GM21619 (cell line): ENCODE results near the gene SYN1.
A peak's percentile ranks its signal among the peaks of the same experiment; 100 is the strongest.
"Not testable (repeated sequence)": the region's sequence is repeated elsewhere in the genome, so short reads cannot be mapped to it uniquely, and the experiment has no call there.

Experiments
- ATAC-seq: cut with Tn5 transposase; IDR thresholded peaks from one replicate; pipeline ENCODE4 v1.9.1; 2021; ENCODE audit not compliant: unreplicated experiment

Gene SYN1

DNA sequence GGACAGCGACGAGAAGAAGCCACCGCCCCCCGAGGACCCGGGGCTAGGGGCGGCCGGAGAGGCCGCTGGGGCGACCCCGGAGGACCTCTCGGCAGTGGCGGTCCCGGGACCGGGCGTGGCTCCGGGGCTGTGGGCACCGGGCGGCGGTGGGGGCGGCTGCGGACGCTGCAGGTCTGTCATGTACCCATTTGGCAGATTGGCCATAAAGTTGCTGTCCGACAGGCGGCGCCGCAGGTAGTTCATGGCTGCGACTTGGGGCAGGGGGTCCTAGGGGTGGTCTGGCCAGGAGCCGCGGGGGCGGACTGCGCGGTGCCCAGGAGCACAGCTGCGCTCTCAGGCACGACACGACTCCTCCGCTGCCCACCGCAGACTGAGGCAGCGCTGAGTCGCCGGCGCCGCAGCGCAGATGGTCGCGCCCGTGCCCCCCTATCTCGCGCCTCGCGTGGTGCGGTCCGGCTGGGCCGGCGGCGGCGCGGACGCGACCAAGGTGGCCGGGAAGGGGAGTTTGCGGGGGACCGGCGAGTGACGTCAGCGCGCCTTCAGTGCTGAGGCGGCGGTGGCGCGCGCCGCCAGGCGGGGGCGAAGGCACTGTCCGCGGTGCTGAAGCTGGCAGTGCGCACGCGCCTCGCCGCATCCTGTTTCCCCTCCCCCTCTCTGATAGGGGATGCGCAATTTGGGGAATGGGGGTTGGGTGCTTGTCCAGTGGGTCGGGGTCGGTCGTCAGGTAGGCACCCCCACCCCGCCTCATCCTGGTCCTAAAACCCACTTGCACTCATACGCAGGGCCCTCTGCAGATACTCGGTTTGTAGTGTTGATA, at the start of gene SYN1:
TSS of gene SYN1 (minus strand) at position 372 of the 817 bp plus-strand sequence. CDS start at position 243, 129 bp downstream.
- peak; percentile 57 for ATAC-seq

DNA sequence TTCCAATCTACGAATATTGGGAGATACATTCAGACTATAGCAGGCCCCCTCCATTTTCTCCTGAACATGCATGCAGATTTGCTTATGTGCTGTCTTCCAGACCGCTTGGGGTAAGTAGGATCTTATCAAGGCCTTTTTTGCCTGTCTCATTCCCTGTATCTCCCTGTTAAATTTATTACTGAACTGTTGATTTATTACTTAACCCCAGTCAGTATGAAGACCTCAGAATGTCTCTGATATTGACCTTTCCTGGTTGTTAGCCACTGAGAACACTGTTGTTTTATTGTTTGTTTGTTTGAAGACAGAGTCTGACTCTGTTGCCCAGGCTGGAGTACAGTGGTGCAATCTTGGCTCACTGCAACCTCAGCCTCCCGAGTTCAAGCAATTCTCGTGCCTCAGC, 46.1 kb upstream of the SYN1 start:
- not testable (repeated sequence) for ATAC-seq

DNA sequence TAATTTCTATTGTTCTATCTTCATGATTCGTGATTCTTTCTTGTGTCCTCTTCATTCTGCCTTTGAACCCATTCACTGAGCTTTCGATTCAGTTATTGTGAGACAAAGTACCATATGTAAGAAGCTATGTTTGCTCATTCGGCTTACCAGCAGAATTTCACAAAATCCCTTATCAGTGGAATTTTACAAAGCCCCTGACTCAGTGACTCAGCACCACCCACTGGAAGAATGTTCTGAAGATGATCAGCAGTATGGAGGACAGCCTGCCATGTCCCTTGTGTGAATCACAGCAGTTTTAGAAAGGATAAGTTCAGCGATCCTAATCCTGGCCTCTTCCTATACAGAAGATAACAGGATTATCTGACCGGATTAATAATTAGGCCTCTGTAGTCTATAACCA, 45.1 kb upstream of the SYN1 start:
- no peak for ATAC-seq

DNA sequence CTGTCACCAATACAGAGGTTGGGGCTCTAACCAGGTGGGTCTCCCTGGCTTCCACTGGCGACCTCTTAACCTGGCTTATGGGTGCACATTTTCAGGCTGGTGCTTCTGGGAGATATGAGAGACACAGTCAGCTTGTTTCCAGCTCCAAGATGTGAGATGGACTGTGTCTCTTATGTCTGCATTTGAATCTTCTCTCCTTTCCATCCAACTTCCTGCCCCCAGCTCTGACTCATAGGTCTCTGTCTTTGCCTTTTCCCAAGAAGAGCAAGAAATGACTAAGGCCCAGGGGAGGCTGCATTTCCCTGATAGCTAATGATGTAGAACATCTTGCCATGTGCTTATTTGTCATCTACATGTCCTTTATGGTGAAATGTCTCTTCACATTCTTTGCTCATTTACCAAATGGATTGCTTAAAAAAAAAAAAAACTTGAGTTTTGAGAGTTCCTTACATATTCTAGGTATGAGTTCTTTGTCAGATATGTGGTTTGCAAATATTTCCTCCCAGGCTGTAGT, 42.5 kb upstream of the SYN1 start:
- no peak for ATAC-seq

DNA sequence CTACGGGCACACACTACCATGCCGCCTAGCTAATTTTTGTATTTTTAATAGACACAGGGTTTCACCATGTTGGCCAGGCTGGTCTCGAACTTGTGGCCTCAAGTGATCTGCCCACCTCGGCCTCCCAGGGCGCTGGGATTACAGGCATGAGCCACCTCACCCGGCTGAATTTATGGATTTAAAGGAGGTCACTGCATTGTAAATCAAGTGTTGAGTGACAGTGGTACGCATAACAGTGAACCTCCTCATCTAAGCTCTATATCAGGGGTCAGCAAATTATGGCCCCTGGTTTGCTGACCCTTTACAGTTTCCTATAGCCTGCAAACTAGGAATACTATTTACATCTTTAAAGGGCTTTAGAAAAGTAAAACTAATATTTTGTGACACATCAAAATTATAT, 41.9 kb upstream of the SYN1 start:
- no peak for ATAC-seq

DNA sequence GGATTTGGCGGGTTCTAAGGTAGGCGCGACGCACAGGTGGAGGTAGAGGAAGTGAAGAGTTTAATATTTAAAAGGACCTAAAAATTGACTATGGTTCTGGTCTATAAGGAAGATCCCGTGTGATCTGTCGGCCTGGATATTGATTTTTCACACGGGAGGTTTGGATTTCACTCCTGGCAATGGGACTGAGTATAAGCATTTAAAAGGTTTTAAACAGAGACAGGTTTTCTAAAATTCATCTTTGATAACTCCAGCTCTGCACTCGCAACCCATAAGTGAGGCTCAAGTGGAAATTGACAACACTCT, 39.7 kb upstream of the SYN1 start:
- ATAC-seq = no peak

DNA sequence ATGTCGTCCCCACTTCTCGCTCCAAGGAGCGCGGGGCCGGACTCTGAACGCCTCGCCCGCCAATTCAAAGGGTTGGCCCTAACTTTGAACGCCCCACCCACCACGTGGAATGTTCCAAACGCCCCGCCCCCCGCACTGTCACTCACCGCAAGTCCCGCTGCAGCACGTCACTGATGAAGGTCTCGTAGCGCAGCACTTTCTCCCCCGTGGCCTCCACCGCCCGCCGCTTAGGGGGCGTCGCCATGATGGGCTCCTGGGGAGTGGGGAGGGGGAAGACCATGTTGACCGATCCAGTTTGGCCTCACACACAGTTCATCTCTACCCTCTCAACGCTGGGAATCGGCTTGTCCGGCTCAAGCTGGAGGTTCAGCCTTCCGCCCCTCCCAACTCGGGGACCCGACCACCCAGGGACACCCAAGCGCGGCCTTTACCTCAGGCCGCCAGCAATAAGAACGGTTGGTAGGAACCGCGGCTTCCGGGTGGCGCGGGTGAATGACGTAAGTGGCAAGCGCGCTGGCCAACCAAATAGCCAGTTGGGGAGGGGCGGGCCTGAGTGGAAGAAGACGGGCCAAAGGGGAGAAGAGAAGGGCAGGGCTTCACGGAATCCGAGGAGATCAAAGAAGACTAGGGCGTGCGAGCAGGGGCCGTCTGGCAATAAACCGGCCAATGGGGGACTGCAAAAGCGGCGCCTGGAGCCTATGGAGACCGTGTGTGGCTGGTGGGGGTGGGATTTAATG, 39.2 kb upstream of the SYN1 start, which contains the start of gene UXT:
TSS of gene UXT (minus strand) at position 497 of the 737 bp plus-strand sequence. CDS start at position 244, 253 bp downstream.
- peak; percentile 81 for ATAC-seq

DNA sequence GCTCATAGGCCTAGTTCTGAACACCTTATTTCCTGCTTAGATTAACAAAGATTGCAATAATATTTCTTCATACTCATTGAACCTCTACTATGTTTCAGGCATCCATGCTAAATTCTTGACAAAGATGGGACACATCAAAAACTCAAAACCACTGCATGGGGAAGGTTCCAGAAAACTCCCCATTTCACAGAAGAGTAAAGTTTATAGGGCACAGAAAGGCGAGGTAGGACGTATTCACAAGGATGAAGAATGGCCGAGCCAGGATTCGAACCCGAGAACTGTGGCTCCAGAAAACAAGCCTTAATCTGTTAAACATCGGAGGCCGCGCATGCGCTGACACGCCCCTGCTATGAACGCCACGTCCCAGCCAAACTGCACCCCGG, 38.6 kb upstream of the SYN1 start:
- no peak for ATAC-seq

DNA sequence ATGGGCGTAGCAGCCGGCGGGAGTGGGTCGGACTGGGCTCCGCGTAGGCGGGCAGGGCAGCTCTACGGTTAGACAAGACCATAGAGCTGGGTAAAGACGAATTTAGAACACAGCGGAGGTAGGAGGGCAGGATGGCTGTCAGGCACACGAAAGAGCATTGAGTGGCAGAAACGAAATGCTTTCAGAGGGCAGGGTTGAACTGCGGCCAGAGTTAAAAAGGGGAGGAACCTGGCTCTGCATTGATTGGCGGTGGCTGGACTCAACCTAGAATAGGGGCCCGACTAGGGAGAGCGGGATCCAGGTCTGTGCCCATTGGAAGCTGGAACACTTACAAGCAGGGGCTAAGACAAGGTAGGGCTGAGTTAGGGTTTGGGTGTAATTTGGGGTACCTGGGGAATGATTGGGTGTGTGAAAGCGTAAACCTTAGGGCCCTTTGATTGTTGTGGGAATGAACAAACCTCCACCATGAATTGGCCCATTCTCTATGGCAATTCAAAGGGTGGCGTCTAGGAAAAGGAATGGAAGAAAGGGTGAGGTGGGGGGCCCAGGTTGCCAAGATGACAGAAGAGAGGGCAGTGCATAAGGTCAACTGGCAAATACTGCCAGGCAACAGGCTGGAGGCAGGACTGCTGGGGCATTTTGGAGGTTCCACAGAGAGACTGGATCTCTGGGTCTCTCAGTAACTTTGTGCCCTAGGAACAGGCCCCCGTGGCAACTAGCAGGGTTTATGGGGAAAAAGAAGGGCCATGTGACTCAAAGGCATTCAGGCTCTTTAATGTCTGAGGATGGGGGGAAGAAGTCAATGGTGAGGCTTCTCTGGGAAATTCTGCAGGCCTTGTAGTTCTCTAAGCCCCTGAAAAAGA, 31.6 kb upstream of the SYN1 start:
- ATAC-seq = no peak

DNA sequence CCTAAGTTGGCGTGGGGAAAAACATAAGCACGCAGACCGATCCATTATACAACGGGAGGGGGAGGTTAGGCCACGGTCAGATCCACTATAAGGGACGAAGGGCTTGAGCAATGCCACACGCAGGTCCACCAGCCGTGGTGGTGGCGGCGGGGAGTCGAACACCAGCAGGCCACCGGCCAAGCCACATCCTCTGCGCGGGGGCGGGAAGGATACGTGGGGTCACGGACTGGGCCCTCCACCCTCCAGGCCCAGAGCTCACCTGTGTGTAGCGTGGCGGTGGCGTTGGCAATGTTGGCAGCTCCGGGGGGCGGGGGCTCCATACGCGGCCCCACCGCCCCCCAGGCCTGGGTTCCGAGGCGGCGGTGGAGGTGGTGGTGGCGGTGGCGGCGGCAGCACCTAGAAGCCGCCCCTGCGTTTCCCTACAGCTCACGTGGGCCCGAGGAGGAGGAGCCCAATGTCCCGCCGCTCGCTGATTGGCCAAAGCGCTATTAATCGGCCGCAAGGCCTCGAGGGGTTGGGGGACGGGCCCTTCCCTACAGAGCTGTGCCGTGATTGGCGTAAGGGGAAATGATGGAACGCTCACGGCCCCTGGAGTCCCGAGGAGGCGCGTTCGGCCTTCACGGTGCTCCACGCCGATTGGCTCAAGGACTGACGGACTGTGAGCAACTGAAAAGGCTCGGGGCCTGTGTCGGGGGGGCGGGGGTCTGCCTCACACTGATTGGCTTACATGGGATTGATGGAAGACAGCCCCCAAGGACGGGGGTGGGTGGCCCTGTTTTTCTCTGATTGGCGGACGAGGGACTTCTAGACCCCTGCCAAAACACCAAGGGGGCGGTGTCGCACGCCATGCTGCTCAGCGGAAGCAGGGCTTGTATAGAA, 30.7 kb upstream of the SYN1 start, which contains the start of gene ELK1:
TSS of gene ELK1 (minus strand) at position 400 of the 879 bp plus-strand sequence. CDS start 9,122 bp downstream, outside the sequence.
- ATAC-seq = peak; percentile 89

DNA sequence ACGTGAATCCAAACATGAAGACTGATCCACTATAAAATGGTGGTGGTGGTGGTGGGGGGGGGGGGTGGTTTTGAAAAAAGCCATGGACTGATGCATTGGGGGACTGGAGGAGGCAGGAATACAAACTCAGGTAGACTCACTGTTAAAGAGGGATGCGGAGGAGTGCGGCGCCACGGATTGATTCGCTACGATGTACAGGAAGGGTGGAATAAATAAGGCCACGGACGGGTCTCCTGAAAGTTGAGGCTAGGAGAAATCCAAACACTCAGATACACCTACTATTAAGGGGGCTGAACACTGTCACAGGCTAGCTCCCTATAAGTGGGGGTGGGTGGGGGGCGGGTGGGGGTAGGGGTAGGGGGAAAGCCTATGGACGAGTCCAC, 30.1 kb upstream of the SYN1 start:
- no peak for ATAC-seq

DNA sequence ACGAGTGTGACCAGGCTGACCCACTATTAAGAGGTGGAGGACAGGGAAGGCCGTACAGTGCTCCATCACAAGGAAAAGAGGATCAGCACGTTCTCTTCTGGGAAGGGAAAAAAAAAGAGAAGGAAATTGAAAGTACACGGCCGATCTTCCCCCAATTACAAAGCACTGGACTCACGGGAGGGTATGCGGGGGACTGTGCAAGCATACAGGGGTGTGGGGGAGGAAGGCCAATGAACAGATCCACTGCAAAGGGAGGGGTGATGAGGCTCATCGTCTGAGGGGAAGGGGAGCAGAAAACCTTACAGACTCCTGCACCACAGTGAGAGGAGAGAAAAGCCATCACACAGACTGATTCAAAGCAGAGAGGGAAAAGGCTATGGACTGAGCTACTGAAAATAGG, 29.6 kb upstream of the SYN1 start:
- ATAC-seq = no peak

DNA sequence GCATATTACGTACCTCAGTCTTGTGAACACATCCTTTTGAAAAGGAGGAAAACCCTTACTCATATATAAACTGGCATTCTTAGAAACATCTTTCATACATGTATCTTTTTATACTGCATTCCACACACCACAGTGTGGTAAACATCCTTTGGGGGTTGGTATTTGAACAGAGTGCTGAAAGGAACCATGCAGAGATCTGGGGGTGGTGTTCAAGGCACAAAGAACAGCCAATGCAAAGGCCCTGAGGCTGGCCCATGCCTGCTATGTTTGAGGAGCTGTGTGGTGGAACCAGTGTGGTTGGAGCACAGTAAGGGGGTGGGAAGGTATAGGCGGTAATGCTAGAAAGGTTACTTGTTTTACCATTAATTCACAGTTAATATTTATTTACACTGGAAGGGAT, 28.7 kb upstream of the SYN1 start:
- no peak for ATAC-seq

DNA sequence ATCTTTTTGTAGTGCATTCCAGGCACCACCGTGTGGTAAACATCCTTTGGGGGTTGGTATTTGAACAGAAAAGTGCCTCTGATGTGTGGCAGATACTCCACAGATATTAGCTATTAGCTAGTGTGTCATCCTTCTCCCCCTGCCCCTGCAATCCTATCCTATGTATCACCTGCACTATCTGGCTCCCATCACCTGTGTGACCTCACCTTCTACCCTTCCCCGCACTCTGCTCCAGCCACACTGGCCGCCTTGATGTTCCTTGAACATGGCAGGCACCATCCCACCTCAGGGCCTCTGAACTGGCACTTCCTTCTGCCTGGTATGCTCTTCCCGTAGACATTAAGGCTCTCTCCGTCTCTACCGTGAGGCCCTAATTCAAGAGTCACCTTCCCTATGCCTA, 27.0 kb upstream of the SYN1 start:
- no peak for ATAC-seq

DNA sequence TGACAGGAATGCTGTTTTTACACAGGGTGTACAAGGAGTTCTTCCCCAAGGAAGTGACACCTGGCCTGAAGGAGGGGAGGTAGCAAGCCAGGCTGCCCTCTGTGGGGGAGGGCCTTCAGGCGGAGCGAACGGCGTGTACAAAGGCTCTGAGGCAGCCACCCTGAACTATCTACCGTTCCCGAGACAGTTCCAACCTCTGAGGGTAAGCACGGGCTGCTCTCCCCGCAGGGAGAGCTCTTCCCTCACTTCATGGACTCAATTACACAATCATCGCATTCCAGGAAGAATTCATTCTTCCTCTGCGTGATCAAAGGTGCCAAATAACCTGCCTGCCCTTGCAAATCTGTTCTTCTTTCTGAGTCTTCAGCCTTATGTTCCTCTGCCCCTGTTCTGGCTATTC, 25.9 kb upstream of the SYN1 start:
- no peak for ATAC-seq

DNA sequence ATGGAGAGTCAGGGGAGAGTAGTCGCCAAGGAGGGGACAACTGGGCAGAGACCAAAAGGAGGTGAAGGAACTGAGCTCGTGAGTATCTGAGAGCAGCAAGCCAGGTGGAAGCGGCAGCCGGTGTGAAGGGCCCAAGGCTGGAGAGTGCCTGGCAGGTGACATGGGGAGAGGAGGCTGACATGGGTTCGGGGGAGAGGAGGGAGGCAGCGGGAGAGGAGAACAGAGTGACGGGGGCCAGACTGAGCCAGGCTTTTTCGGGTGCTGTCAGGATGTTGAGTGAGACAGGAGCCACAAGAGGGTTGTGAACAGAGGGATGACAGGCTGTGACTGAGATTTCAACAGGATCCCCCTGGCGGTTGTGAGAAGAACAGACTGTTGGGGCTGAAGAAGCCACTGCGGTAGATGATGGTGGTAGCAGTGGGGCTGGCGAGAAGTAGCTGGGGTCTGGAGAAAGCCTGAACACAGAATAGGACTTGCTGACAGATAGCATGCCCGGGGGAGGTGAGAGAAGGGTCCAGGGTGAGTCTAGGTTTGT, 25.0 kb upstream of the SYN1 start:
- ATAC-seq = no peak

DNA sequence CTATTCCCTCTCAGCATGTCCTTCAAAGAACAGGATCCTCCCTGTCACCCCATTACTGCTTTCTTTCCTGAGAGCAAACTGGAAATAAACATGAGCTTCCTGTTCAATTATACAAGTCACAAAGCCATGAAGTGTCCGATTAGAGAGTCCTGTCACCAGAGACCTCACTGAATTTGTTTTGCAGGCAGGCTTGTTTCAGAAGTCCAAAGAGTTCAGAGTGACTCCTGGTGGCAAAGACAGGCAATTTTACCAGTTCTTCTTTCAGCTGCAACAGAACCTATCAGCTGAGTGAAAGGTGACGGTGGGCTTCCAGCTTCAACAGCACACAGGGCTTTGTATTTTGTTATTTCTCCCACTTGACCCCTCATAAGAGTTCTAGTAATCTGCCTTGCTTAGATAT, 24.3 kb upstream of the SYN1 start:
- ATAC-seq = no peak

DNA sequence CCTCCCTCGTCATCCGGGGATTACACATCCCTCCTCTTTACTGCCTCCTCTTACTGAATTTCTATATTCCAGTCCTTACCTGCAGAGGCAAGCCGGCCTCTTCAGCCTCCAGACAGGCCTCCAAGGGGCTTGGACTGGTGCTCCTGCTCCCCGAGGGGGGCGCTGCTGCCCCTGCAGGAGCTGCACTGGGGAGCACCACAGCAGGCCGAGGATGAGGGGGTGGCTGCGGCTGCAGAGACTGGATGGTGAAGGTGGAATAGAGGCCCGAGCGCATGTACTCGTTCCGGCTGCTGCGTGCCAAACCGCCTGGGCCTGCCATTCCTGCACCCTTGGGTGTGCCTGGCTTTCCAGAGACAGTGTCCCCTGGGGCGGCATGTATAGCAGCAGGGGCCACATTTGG, 19.2 kb upstream of the SYN1 start:
- ATAC-seq = no peak

DNA sequence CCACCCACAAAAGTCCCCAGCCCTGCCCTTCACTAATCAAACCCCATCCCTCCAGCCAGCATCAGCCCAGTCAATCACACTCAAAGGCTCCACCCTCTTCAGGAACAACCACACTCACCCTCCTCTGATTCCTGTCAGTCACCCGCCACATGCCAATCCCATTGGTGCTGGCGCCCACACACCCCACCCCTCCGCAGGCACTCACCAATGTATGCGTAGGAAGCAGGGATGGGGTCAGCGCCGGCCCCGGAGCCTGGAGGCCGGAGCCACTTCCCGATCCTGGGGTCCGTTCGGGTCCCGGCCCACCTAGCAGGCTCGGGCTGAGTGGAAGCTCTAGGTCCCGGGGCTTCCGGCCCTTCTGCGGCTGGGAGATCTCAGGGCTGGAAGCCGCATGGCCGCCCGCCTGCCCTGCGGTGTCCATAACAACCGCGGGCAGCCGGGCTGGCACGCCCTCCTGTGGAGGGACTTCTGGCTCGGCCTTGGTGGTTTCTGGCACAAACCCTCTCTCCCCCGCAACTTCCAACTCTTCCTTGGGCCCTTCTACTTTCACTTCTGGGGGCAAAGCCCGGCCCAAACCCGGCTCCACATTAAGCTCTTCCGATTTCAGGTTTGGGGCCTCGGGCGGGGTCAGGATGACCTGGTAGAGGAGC, 18.0 kb upstream of the SYN1 start:
- peak; percentile 54 for ATAC-seq
